HG02885 (cell line): Measurements from ENCODE around the gene ADAM19.

ENCODE experiments used
- ATAC-seq: cut with Tn5 transposase; IDR thresholded peaks from one replicate; pipeline ENCODE4 v1.9.1; 2021; ENCODE audit warnings: mild to moderate bottlenecking; ENCODE audit not compliant: unreplicated experiment, poor library complexity

Gene ADAM19

DNA sequence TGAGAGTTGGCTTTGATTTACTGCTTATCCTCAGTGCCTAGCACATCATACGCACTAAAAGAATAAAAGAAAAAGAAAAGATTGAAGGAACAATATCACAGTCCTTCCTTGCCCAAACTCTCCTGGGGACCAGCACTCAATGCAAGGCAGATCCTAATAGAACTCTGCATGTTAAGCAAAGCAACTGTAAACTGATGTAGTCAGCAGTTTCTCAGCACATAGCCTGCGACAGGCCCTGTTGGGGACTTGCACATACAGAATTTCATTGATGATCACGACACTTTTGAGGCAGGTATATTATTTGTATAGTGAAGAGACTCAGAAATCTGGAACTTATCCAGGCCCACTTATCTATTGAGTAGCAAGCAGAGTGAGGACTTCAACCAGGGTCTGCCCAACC, 100.1 kb downstream of the ADAM19 start:
- ATAC-seq = no peak

DNA sequence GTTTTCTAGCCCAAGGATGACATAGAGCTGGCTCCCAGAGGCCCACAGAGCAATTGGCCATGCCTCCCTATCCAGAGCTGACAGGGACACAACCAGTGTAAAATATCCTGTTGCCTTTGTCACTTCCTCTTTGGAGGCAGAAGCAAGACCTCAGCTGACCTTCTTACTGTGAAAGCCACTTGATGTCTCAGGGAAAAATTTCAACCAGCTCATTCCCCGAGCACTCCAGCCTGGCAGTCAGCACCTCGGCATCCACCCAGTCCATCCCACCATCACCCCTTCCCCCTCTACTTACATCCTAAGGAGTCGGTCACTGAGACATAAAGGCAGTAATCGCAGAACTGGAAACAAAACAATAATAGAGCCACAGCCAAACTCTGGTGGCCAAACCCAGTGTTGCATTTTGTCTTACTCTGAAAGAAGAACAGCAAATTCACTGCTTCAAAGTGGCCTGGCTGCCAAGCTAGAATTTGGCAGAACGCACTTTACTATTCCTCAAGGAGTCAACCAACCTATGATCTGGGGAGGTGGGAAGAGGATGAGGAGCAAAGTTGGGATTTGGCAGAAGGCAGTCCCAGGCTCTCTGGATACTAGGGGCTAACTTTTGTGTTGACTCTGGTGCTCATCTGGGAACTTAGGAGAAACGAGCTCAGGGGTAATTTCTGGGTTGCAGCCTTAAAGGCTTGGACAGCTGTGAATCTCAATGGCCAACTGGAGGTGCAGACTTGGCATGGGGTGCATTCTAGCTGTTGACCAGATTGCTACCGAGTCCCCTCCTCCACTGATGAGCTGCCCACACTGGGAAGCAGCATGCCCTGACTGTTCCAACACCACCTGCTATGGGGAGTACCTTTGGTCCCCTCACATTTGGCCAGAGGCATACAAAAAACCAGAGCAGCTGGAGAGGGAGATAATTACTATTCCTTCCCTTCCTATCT, 101.9 kb downstream of the ADAM19 start:
- no peak for ATAC-seq

DNA sequence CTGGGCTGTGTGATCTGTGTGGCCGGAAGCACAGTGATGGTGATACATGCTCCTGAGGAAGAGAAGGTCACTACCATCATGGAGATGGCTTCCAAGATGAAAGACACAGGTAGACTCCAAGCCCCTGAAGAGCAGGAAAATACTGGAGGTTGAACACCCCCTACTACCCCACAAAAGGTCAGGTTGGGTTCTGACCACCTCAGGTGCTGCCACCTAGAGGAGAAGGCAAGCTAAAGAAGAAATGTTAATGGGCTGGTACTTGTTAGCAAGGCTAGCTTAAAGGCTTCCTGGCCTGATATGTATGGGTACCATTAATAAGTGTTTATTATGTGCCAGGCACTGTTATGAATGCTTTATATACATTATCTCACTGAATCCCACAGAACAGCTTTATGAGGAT, 103.9 kb downstream of the ADAM19 start:
- no peak for ATAC-seq

DNA sequence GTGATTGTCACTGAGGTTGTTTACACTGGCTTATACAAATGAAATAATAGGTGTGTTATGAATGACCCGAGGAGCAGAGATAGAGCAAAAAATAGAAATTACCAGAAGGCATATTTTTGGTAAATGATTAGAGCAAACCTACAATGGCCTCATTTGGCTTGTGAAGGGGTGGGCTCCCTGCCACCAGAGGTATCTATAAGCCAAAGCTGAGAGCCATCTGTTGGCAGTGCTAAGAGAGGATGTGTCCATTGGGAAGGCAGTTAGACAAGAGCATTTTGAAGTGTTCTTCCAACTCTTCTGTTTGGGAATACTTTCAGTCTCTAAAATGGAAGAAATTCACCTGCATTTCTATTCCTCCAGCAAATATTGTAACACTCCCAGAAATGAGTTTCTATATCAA, 104.9 kb downstream of the ADAM19 start:
- ATAC-seq = no peak

DNA sequence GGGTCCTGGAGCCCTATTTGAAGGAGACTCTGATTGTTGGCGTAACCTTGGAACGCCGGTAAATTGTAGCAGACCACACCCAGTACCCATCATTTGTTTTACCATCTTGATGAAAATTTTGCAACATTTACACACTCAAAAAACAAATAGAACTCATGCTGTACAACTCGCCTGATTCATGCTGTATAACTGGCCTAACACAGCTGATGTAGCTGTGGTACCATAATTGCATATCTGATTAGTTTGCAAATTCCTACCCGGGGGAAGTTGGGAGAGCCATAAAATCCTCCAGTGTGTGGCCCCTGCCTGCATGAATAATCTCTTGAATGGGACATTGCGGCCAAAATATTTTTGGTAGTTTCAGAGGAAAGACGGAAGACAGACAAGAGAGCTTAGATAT, 105.9 kb downstream of the ADAM19 start:
- no peak for ATAC-seq

DNA sequence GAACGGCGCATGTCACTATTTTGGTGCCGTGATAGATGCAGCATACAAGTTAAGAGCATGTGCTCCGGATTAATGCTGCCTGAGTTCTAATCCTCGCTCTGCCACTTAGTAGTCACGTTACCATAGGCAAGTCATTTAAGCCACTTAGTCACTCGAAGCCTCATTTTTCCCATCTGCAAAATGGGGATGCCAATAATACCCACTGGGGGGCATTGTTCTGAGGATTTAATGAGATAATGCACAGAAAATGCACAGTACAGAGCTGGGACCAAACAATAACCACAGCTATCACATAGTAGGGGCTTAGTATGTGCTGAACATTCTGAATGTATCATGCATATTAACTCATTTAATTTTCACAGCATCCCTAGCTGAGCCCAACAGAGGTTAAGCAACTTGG, 106.5 kb downstream of the ADAM19 start:
- ATAC-seq = no peak

DNA sequence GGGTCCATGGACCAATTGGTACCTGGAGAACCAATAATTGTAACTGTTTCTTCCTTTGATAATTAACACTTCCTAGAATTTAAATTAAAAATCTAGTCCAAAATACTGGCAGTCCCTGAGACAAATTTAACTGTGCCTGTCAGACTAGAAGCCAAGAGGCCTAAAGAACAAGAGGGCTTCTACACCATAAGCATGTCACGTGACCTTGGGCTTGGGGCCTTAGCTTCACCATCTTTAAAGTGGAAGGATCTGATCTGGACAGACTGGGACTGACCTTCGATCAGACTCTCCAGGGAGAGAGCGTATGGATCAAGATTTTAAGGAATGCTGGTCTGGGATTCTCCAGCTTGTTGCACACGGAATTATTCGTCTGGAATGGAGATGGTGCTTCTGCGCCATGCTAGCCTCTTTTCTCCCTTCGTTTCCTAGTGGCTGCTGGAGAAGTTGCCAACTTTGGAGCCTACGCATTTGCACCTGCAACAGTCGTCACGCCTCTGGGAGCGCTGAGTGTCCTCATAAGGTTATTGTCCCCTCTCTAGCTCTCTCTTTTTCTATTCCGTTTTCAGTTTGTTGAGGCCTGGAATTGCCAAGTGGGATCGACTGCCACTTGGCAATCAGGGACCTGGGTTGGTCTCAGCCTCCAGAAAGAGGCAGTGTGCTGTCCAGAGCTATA, 107.1 kb downstream of the ADAM19 start:
- ATAC-seq = no peak

DNA sequence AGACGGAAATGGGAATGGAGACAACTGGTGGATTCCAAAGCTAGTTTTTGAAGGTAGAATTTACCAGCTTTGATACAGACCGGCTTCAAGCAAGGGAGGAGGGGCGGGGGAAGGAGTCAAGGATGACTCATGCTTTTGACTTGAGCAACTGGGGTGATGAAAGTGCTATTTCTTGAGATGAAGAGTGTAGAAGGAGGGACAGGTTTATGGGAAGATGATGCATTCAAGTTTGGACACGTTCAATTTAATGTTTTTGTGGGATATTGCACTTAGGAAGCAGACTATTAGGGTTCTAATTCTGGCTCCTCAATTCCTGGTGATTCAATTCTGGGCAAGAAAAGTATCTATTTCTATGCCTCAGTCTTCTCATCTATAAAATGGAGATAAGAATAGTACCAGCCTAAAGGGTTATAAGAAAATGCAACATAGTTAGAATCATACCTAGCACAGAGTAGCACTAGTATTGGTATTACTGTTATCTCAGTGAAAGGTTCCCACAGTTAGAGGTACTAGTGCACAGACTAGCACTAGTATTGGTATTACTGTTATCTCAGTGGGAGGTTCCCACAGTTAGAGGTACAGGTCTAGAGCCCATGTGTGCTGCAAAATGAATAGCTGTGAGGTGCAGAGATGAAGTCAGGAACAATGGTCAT, 110.9 kb downstream of the ADAM19 start:
- ATAC-seq = peak; percentile 92

DNA sequence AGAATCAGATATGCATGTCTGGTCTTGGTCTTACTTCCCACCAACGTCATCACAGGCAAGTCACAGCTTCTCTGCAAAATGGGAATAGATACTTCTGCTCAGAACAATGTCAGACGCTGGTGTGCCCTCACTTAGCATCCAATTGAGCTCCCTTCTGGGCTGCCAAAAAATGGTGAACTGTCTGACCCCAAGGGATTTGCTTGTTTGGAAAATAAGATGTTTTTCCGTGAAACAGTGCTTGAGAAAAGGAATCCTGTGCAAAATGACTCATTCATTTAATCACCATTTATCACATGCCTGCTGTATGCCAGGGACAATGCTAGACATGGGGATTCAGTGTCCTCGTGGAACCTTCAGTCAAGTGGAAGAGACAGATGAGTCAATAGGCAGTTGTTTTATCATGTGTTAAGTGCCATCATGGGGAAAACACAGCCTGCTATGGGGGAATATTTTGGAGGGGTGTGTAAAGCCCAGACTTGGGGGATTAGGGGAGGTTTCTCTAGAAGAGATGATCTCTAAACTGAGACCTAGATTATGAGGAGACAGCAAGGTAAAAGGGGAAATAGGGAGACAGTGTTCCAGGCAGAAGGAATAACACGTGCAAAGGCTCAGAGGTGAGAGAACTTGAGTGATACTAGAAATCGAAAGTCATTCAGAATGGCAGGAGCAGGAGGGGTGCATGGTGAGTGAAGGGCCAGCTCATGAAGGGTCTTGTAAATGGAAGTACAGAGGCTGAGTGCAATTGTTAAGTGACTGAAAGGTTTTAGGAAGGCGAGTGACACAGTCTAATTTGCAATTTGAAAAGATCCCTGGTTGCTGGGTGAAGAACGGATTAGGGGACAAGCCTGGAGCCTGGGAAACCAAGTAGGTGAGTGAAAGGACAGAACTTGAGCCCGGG, 111.7 kb downstream of the ADAM19 start:
- ATAC-seq = no peak

DNA sequence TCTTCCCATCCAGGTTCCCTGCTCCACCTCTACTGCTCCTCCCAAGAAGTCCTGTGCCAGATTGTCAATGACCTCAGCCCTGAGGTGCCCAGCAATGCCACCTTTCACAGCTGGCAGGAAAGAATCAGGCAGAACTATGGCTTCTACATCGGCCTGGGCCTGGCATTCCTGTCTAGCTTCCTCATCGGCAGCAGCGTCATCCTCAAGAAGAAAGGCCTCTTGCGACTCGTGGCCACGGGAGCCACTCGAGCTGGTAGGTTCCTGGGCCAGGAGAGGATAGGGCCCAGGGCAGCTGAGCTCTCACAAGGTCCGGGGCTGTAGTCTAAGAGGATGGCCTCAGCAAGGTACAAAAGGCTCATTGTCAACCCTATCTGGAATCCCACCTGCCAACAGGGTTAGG, 112.5 kb downstream of the ADAM19 start:
- no peak for ATAC-seq

DNA sequence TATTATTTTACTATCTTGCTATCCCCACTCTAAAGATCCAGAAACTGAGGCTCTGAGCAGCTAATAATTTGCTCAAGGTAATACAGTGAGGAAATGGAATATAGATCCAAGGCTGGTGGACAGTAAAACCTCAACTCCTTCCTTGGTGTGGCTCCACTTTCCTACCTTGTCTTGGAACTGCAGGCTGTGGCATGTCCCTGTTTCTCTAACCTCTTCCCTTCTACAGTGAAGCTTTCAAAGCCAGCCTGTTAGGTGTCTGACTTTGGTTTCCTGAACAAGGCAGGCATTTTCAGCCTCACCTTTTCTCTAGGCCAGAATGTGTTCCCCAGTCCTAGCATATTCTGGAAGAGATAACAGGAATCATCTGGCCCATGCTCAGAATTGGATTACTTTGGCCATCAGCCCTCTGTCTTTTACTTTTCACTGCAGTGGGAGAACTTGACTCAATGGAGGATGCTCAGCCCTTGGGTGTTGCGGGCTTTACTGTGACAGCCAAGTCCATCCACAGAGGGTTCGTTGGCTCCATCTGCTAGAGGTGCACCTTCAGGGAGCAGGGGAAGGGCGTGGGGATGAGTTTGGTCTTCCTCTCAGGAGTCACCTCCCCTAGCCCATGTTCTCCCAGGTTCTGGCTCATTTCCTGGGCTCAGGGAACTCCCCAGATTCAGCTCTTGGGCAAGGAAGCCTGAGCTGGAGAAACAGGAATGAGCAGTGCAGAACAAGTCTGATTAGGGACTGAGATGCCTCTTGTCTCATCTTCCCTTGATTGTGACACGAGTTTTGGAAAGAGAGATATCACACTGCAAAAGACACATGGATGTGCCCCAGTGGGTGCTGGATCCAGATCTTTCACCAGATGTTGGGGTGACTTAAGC, 114.4 kb downstream of the ADAM19 start:
- ATAC-seq = no peak

DNA sequence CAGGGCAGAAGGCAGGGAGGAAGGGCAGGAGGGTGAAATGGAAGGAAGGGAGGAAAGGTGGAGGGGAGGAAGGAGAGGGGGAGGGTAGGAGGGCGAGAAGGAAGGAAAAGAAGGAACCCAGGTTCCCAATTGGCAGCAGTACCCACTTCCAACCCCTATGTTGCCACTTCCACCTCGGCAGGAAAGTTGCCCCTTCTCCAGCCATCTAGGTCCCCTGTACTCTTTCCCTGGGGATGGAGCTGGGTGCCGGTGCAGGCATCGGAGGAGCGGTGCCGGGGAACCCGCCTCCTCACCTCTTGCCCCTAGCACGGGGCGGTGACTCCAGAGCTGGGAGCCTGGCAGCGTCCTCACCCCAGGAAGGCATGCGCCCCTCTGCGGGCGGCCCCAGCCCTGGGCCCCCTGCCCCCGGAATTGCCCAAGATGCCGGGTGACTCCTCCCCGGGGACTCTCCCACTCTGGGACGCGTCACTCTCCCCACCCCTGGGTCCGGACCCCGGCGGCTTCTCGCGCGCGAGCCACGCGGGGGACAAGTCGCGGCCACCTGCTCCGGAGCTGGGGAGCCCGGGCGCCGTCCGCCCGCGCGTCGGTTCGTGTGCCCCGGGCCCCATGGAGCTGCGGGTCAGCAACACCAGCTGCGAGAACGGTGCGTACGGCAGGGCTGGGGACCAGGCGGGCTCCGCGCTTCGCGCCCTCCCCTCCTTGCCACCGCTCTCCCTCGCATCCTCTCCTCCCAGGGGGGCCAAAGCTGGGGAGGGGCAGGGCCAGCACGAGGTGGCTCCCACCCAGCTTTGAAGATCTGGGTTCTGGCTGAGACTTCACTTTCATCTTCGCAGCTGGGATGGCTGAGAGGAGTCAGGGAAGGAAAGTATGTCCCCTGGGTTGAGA, 115.6 kb downstream of the ADAM19 start, which contains the start of gene NIPAL4:
Gene NIPAL4 (plus strand): TSS at position 499 of the 885 bp plus-strand sequence. CDS start 108 bp downstream, at position 607.
- no peak for ATAC-seq

DNA sequence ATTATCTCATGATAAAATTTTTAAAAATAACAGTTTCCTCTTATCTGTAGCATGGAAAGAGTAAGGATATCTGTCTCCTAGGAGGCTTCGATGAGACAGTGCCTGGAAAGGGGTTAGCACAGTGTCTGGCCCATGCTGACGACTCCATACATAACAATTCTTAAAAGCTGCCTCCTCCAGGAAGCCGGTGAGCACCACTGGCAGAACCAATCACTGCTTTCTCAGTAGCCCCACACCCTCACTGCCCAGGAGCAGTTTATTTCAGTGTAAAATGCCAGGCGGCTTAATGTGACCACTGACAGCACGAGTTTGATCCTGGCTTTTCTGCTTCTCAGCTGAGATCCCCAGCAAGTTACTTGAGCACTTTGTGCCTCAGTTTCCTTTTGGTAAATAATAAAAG, 116.7 kb downstream of the ADAM19 start:
- ATAC-seq = no peak

DNA sequence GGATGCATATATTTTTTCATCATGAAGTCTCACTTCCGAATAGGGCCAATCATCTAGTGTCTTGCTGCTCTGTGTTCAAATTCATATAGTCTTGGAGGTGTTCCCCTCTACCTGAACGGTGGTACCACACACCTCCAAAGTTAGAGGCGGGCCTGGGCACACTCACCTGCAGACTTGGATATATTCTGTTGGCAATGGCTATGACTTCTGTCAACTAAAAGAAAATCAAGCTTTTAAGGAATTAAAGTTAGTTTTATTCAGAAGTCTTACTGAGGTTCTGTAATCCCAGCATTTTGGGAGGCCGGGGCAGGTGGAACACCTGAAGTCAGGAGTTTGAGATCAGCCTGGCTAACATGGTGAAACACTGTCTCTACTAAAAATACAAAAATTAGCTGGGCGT, 118.2 kb downstream of the ADAM19 start:
- ATAC-seq = no peak

DNA sequence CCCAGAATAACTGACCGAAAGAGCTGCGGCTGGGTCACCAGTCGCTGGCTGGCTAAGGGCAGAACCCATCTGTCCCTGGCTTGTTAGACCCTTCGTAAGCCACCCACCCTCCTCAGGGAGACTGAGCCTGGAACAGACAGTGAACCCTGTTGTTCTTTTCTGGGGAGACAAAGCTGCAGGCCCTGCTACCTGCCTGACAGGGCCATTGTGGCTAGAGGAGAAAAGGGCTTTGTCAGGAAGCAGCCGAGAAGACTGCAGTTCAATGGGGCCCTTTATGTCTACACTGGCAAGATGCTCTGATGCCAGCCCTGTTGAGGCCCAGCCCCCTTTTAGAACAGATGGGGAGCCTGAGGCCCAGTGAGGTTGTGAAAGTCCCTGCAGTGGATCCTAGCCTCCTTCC, 119.3 kb downstream of the ADAM19 start:
- ATAC-seq = no peak

DNA sequence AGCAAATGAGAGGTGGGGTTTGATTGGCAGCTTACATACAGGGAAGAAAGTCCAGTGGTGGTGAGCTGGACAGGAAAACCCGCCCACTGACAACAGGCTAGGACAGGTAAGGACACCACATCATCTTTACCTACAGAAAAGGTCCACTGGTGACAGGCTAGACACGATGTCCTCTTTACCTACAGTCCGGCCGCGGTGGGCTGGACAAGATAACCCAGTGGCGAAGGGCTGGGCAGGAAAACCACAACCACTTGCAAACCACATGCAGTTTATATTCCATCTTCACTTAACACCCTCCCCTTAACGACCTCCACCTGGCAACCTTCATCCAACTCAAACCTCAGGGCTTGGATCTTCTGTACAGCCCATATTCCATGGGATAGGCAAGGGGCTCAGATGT, 120.5 kb downstream of the ADAM19 start:
- ATAC-seq = no peak

DNA sequence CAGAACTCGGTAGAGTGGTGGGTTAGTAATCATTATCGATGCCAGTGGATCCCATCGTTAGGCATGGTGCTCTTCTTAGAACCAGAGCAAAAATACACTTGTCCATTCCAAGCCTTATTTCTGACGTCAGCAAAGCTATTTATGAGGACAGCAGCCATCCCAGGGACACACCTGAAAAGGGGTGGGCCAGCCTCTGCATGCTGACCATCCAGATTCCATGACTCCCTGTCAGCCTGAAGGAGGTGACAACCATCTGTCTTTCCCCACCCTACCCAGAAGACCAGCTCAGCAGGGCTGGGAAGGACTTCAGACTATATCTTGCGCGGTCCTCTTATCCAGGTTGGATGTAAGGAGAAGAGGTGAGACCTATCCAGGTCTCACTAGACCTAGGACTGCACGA, 121.3 kb downstream of the ADAM19 start:
- no peak for ATAC-seq

DNA sequence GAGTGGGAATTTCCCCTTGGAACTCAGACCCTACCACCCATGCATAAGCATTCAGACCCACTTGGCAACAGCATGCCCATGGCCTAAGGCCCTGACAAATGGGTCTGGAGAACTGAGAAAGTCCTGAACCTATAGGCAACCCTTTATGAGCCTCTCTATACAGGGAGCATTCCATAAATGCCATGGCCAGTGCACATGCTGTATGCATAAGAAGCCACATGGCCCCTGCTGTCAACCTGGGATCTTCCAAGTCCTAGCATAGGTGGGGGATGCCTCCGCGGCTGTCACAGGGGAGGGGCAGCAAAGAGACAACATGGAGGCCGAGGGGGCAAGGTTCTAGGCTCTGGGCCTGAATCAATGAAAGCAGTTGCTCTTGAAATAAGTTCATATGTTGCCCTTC, 123.8 kb downstream of the ADAM19 start:
- no peak for ATAC-seq
